Mucosa of descending colon (tissue), 3 donors: ENCODE measurements around the gene ACOX3. TPM values are rescaled to one million over a fixed set of nuclear protein-coding genes. Genes with fewer than 3 reads are reported as not detected.

Source experiments
- ATAC-seq: fragments of 200-7000 bp; cut with Tn5 transposase; one replicate; pipeline ENCODE4 v1.9.1; 2020; ENCODE audit warnings: mild to moderate bottlenecking, moderate library complexity
- DNase-seq, 3 donors: peaks; one replicate each; pipeline ENCODE4 v3.0.0-alpha.2; 2020
- H3K36me3 ChIP-seq: fragments of 200-600 bp; one replicate; pipeline ENCODE4 v1.8.0; 2021; ENCODE audit warnings: low read depth, mild to moderate bottlenecking
- H3K4me1 ChIP-seq: fragments of 200-600 bp; one replicate; pipeline ENCODE4 v1.8.0; 2021; ENCODE audit warnings: low read depth, mild to moderate bottlenecking
- H3K4me3 ChIP-seq: fragments of 200-600 bp; one replicate; pipeline ENCODE4 v1.8.0; 2021; ENCODE audit warnings: mild to moderate bottlenecking
- H3K9me3 ChIP-seq: fragments of 200-600 bp; one replicate; pipeline ENCODE4 v1.8.0; 2021; ENCODE audit warnings: mild to moderate bottlenecking
- intact Hi-C, 2 donors: fragments of 100-400 bp; cut with DNase I in 1 of 2; cut with micrococcal nuclease in 1 of 2; formaldehyde crosslinking; loops; one replicate each; pipeline versions ENCODE4 v1.11.0 to v1.11.1; 2022; cut with DNase I, micrococcal nuclease
- total RNA-seq, 3 donors: library from RNA; stranded (reverse); fragmentation: NEBNext Ultra II Directional in 2 of 3; extraction: Animal tissue kit (Norgen Biotek cat#: 25700) in 2 of 3; gene quantifications; one replicate each; pipeline versions ENCODE4 v1.2.1 to v1.2.4, GENCODE V29; 2021 to 2023
- TF ChIP-seq, protein P1 (sequence below): fragments of 200-600 bp; IDR thresholded peaks from one replicate; pipeline ENCODE4 v1.8.0; 2022; ENCODE audit warnings: antibody characterized with exemption, mild to moderate bottlenecking
- donor health status: DM: no; HTN: no; CAD: no; lungs with moderate emphysema.
- donor health status: DM: no; HTN: no; CAD: no.
- donor health status: DM: no; HTN: yes; CAD: no.

The ACOX3 gene
- total RNA-seq, 3 donors from 2014 or later: 22.4 to 34.7 (median 26.0) TPM

DNA sequence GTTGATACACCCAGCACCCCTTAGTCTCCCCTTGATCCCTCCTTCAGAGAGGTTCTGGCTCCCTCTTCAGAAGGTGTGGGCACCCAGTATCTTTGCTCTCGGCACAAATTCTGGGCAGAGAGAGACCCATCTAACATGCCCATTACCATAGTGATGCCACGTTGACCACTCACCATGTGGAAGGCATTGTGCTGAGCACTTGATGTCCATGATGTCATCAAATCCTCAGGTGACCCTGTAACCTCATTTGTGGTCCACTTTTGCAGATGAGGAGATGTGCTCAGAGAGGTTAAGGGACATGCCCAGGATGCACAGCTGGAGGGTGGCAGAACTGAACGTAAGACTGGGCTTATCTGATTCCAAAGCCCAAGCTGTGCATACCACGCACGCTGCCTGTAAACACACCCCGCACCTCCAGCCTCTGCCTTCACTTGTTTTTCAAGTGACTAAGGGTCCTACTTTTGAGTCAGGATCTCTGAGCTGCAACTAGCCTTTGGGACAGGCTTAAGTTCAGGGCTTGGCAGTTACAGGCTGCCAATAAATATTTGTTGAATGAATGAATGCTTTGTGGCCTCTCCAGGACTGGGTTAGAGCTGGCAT lies 115.8 kb downstream of the ACOX3 start:
- H3K36me3 ChIP-seq: no peaks in the 10 kb centered on the region
- ATAC-seq (no peak), DNase-seq (no peak)
- no peaks in the 10 kb centered on the region for H3K9me3 ChIP-seq
- intact Hi-C loops: no loop called here
- TF ChIP-seq, protein P1, sequence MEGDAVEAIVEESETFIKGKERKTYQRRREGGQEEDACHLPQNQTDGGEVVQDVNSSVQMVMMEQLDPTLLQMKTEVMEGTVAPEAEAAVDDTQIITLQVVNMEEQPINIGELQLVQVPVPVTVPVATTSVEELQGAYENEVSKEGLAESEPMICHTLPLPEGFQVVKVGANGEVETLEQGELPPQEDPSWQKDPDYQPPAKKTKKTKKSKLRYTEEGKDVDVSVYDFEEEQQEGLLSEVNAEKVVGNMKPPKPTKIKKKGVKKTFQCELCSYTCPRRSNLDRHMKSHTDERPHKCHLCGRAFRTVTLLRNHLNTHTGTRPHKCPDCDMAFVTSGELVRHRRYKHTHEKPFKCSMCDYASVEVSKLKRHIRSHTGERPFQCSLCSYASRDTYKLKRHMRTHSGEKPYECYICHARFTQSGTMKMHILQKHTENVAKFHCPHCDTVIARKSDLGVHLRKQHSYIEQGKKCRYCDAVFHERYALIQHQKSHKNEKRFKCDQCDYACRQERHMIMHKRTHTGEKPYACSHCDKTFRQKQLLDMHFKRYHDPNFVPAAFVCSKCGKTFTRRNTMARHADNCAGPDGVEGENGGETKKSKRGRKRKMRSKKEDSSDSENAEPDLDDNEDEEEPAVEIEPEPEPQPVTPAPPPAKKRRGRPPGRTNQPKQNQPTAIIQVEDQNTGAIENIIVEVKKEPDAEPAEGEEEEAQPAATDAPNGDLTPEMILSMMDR: no peak
- no peak overlapping the region for H3K4me3 ChIP-seq
- no peaks in the 10 kb centered on the region for H3K4me1 ChIP-seq

DNA sequence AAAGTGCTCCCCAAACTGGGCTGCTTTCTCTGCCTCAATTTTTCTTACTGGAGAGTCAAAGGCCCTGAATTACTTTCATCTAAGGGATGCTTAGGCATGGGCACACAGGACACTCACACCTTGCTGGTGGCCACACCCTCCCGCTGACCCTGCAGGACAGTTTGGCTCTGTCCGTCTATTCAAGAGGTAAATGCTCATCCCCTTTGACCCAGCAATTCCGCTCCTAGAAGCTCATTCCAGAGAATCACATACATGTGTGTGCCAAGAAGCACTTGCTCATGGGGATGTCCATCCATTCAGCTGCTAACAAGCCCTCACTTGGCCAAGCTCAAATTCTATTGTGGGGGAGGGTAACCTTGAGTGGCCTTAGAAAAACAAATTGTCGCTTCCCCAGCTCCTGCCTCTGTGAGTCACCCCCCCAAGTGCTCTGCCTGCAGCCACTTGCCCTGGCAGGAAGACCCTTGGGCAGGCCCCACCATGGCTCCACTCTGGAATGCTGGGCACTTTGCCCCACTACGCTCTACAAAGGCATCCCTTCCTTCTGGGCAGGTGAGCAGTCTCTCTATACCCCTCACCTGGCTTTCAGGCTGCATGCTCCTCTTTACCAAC lies 116.5 kb downstream of the ACOX3 start:
- no peaks in the 10 kb centered on the region for H3K9me3 ChIP-seq
- intact Hi-C loops: no loop called here
- DNase-seq: no peak
- ATAC-seq: no peak
- H3K4me3 ChIP-seq: no peak overlapping the region
- no peaks in the 10 kb centered on the region for H3K36me3 ChIP-seq
- no peaks in the 10 kb centered on the region for H3K4me1 ChIP-seq
- TF ChIP-seq, protein P1: no peak

DNA sequence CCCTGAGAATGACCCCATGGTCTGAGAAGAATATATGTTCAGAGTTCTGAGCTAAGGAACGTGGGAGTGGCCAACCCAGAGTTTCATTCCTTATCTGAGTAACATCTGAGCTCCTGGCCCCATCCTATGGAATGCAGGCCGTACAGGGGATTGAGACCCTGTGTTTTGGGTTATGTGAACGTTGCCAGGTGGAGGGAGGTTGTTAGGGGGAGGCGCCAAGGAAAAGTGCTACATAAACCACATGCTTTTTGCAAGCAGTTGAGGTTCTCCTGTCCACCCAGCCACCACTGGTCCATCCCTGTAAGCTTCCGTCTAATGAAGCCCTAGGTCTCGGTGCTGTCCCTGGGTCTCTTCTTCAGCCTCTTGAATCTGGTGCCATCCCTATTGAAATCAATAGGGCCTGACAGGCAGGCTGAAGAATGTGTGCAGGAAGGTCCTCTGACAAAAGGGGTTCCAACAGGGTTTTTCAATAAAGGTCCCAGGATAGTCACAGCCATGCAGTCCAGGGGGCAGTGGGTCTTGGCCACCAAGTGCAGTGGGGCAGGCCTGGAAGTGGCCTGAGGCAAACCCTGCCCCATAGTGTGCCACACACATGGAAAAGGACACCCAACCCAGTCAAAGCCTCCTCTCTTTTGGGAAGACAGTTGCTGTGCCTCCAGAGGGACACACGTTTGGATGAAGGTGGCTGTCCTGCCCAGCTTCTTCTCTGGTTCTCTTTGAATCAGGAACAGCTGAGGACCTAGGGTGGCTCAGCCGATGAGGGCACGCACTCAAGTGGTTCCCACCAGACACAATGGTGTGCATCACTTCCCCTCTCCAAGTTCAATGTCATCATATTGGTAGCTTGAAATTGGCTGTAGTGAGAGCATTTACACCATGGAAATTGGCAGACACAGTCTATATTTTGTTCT lies 117.5 kb downstream of the ACOX3 start:
- intact Hi-C loops: no loop called here
- ATAC-seq (no peak), DNase-seq (no peak)
- Histone ChIP-seq H3K9me3 (no peaks in the 10 kb centered on the region), H3K36me3 (no peaks in the 10 kb centered on the region), H3K4me1 (no peaks in the 10 kb centered on the region), H3K4me3 (no peak overlapping the region)
- TF ChIP-seq, protein P1: no peak

DNA sequence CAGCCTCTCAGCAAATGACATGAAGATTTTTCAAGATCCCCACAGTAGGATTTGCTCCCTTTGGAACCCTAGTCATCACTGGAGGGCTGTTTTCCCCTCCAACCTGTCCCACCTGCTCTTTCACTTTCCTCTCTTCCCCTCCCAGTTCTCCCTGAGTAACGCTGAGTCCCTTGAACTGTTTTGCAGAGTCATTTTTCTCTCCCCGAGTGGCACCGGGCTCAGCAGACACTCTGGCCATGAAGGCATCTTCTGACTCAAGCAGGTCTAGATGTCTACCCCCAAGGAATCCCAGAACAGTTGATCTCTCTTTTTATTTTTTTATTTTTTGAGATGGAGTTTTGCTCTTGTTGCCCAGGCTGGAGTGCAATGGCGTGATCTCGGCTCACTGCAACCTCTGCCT lies 118.8 kb downstream of the ACOX3 start:
- TF ChIP-seq, protein P1: no peak
- no peaks in the 10 kb centered on the region for H3K9me3 ChIP-seq
- H3K36me3 ChIP-seq: no peaks in the 10 kb centered on the region
- no peaks in the 10 kb centered on the region for H3K4me1 ChIP-seq
- DNase-seq (no peak), ATAC-seq (no peak)
- H3K4me3 ChIP-seq: no peak overlapping the region
- intact Hi-C loops: no loop called here

DNA sequence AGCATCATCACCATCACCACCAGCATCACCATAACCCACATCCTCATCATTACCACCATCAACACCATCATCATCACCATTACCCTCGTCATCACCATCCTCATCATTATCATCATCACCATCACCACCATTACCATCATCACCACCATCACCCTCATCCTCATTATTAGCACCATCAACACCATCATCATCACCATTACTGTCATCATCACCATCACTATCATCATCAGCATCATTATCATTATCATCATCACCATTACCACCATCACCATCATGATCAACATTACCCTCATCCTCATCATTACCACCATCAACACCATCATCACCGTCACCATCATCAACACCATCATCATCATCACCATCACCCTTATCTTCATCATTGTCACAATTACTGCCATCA lies 119.3 kb downstream of the ACOX3 start:
- TF ChIP-seq, protein P1: no peak
- Histone ChIP-seq H3K4me1 (no peaks in the 10 kb centered on the region), H3K4me3 (no peak overlapping the region), H3K36me3 (no peaks in the 10 kb centered on the region), H3K9me3 (no peaks in the 10 kb centered on the region)
- intact Hi-C loops: no loop called here
- DNase-seq (no peak), ATAC-seq (no peak)
